Measurements from ENCODE around the gene SAFB2.

Gene SAFB2

DNA sequence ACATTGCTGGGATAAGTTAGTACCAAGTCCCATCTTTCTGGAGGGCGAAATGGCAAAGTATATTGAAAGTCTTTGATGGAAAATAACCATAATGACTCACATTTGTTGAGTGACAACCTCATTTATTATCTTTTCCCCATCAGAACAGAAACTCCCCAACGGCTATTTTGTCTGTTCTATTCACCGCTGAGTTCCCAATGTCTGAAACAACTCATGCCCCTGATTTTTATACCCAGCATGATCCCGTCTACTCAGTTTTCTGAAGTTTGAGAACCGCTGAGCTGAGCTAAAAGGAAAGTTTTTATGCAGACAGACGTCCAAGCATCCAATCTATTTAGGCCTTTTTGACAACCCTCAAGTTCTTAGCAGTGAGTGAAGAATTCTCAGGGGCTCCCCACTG, 47.0 kb downstream of the SAFB2 start:
- no peak overlapping the region for H3K27ac Mint-ChIP-seq
- peaks cover 4% of the 10 kb centered on the region for H3K9me3 Mint-ChIP-seq
- peaks cover 17% of the 10 kb centered on the region for H3K27me3 Mint-ChIP-seq (ENCODE audit: low read depth)
- no peaks in the 10 kb centered on the region for H3K36me3 Mint-ChIP-seq (ENCODE audit: low read depth)
- no peak overlapping the region for H3K4me3 Mint-ChIP-seq
- TF ChIP-seq, protein P1, sequence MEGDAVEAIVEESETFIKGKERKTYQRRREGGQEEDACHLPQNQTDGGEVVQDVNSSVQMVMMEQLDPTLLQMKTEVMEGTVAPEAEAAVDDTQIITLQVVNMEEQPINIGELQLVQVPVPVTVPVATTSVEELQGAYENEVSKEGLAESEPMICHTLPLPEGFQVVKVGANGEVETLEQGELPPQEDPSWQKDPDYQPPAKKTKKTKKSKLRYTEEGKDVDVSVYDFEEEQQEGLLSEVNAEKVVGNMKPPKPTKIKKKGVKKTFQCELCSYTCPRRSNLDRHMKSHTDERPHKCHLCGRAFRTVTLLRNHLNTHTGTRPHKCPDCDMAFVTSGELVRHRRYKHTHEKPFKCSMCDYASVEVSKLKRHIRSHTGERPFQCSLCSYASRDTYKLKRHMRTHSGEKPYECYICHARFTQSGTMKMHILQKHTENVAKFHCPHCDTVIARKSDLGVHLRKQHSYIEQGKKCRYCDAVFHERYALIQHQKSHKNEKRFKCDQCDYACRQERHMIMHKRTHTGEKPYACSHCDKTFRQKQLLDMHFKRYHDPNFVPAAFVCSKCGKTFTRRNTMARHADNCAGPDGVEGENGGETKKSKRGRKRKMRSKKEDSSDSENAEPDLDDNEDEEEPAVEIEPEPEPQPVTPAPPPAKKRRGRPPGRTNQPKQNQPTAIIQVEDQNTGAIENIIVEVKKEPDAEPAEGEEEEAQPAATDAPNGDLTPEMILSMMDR (IDR thresholded peaks at IDR 0.05; ENCODE audit: unreplicated experiment in 3 of 3) = no peak
- H3K4me1 Mint-ChIP-seq = peaks cover 15% of the 10 kb centered on the region

DNA sequence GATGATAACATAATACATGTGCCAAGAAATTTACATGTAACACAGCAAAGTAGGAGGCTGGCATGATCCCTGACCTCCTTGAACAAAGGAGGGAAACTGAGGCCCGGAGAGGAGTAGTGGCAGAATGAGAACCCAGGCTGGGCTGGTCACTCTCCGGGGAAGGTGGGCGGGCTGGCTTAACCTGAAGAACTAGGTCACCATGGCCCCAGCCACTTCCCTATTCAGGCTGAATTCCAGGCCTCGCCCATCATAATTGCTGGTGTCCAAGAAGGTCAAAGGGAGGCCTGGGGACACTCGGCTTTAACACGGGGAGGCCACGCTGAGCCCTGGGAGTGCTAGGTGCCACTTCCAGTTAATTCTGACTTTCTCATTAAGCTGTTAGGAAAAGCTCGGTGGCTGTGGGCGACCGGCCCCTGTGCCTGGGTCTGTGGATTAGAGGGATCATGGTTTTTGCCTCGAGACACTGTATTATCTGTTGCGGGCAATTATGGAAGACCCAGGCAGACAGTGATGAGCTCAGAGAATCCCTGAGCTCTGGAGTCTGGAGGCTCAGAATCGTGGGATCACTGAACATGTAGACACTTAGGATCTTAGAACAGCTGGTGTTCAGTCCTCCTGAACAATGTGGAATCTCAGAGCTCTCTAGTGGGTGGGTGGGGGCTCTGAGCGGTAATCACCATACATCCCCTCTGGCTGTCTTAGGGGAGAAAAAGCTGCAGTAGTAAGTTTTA, 49.9 kb downstream of the SAFB2 start:
- Mint-ChIP-seq H3K9me3 (peaks cover 4% of the 10 kb centered on the region), H3K36me3 (ENCODE audit: low read depth) (no peaks in the 10 kb centered on the region), H3K27ac (no peak overlapping the region), H3K4me3 (no peak overlapping the region), H3K4me1 (peaks cover 3% of the 10 kb centered on the region), H3K27me3 (ENCODE audit: low read depth) (peaks cover 37% of the 10 kb centered on the region)
- TF ChIP-seq, protein P1 (IDR thresholded peaks at IDR 0.05; ENCODE audit: unreplicated experiment in 3 of 3) = no peak

DNA sequence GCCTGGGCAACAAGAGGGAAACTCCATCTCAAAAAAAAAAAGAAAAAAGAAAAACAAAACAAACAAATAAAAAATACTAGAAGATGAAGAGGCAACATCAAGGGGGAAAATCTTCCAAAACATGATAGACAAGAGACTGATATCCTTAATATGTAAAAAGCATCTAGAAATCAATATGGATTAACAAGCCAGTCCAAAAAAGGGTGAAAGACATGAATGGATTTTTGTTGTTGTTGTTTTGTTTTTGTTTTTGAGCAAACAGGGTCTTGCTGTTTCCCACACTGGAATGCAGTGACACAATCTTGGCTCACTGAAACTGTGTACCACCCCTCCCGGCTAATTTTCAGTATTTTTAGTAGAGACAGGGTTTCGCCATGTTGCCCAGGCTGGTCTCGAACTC, 50.8 kb downstream of the SAFB2 start:
- no peaks in the 10 kb centered on the region for H3K4me1 Mint-ChIP-seq
- H3K9me3 Mint-ChIP-seq = peaks cover 4% of the 10 kb centered on the region
- TF ChIP-seq, protein P1 (IDR thresholded peaks at IDR 0.05; ENCODE audit: unreplicated experiment in 3 of 3) = no peak
- H3K27ac Mint-ChIP-seq = no peak overlapping the region
- H3K27me3 Mint-ChIP-seq (ENCODE audit: low read depth) = peaks cover 34% of the 10 kb centered on the region
- no peaks in the 10 kb centered on the region for H3K36me3 Mint-ChIP-seq (ENCODE audit: low read depth)
- H3K4me3 Mint-ChIP-seq = no peak overlapping the region

DNA sequence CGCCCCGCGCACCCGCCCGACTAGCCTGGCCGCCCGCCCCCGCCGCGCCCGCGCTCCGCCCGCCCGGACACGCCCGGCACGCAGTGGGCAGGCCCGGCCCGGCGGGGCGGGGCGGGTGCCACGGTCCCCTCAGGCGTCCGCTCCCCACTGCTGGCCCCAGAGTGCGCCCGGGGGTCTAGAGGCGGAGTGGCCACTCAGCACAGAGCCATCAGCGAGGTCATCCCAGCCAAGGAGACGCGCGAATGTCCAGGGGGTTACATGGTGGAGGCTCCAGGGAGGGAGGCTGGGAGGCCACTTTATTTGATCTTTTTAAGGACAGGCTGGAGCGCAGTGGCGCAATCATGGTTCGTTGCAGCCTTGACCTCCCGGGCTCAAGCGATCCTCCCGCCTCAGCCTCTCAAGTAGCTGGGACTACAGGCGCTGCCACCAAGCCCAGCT, 54.6 kb downstream of the SAFB2 start:
- Mint-ChIP-seq H3K9me3 (peaks cover 4% of the 10 kb centered on the region), H3K4me3 (no peak overlapping the region), H3K36me3 (ENCODE audit: low read depth) (no peaks in the 10 kb centered on the region), H3K4me1 (no peaks in the 10 kb centered on the region), H3K27me3 (ENCODE audit: low read depth) (peaks cover 43% of the 10 kb centered on the region), H3K27ac (no peak overlapping the region)
- TF ChIP-seq, protein P1 (IDR thresholded peaks at IDR 0.05; ENCODE audit: unreplicated experiment in 3 of 3) = no peak

DNA sequence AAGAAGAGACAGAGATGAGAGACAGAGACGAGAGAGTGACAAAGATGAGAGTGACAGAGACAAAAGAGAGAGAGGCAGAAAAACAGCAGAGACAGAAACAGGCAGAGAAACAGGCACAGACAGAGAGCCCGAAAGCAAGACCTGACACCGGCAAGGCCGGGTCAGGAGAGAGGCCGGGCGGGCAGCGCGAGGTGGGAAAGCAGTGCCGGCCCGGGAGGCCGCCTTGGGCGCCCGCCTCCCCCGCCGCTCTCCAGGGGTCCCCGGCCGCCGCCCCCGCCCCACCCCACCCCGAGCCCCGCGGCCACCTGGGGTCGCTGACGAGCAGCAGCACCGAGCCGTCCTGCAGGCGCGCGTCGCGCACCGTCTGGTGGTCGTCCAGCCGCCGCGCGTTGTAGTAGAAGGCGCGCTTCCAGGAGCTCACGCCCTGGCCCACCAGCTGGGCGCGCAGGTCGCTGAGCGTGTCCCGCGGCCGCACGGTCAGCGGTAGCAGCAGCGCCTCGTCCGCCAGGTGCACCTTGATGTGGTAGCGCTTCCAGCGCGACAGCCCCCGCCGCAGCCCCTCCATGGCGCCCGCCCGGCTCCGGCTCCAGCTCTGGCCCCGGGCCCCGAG, 55.1 kb downstream of the SAFB2 start, which contains the start of gene TINCR:
TINCR (minus strand) TSS at position 594 of the 610 bp plus-strand sequence.
- Mint-ChIP-seq H3K9me3 (peaks cover 4% of the 10 kb centered on the region), H3K4me1 (no peaks in the 10 kb centered on the region), H3K36me3 (ENCODE audit: low read depth) (no peaks in the 10 kb centered on the region), H3K27me3 (ENCODE audit: low read depth) (peaks cover 44% of the 10 kb centered on the region), H3K27ac (no peak within 1 kb of the TSS), H3K4me3 (no peak within 1 kb of the TSS)
- TF ChIP-seq, protein P1 (IDR thresholded peaks at IDR 0.05; ENCODE audit: unreplicated experiment in 3 of 3) = peak; percentile 17 to 39 (median 21)

Measured in nephron (organoid).